GM18511 (cell line): ENCODE results near the gene SCG2.

Experiments
- ATAC-seq: cut with Tn5 transposase; IDR thresholded peaks from one replicate; pipeline ENCODE4 v1.9.1; 2021; ENCODE audit warnings: mild to moderate bottlenecking, moderate library complexity; ENCODE audit not compliant: unreplicated experiment

SCG2 gene

GRCh38 chr2:223578846-223579245 lies 23.3 kb downstream of the SCG2 start:
- ATAC-seq, result no peak

GRCh38 chr2:223576873-223577272 lies 25.3 kb downstream of the SCG2 start:
- no peak for ATAC-seq

DNA sequence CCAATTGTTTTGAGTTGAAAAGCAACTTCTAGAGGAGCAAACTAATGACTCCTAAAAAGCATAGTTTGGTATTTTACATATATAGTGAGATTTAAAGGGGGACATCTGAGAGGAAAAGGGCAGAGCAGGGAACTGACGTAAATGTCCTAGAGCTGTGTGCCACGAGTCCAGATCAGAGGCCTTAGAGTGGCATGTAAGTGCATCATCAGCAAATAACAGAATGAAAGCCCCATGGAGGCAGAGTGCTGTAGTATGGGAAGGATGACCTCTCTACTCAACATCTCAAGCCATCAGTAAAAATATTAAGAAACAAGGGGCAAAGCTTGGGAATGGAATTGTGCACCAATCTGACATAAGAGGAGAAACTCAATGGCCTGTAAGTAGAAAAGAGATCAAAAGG lies 31.4 kb downstream of the SCG2 start:
- no peak for ATAC-seq

- no peak for ATAC-seq
Observed at GRCh38 chr2:223566396-223566795, 35.8 kb downstream of the SCG2 start.

DNA sequence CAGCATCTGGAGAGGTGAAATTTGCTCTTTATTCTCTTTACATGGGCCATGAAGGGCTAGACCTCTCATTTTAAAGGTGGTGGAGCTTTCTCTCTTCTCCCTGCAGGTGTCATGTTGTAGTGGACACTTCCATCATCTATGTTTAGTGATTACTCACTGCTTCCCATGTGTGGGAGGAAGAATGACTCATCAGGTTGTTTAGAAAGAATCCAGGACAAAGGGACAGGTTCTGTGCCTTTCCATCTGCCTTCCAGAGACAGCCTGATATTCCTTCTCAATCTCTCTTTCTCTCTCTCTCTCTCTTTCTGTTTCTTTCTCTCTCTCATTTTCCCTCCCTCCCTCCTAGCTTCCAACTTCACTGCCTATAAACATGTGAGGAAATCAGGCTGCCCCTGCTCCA lies 38.7 kb downstream of the SCG2 start:
- no peak for ATAC-seq

GRCh38 chr2:223562078-223562477 lies 40.1 kb downstream of the SCG2 start:
- no peak for ATAC-seq

GRCh38 chr2:223560749-223561435 lies 41.3 kb downstream of the SCG2 start:
- ATAC-seq, result no peak

GRCh38 chr2:223558970-223559369 lies 43.2 kb downstream of the SCG2 start:
- ATAC-seq, result no peak

DNA sequence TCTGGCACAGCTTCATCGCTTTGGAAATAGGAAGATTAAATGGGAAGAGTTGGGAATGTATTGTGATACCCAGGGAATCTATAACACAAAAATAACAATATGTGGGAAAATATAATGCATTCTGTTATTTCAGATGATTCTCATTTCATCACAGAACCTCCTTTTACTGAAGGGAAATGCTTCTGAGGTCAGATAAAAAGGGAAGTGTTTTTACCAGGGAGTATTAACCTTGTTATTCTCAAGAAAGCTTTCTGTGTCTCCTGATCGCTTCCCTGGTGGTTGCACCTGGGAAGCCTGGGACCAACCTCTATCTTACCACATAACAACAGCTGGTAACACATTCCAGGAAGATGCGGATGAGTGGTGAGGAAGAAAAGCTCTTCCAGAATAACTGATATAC lies 47.2 kb downstream of the SCG2 start:
- ATAC-seq, result no peak

DNA sequence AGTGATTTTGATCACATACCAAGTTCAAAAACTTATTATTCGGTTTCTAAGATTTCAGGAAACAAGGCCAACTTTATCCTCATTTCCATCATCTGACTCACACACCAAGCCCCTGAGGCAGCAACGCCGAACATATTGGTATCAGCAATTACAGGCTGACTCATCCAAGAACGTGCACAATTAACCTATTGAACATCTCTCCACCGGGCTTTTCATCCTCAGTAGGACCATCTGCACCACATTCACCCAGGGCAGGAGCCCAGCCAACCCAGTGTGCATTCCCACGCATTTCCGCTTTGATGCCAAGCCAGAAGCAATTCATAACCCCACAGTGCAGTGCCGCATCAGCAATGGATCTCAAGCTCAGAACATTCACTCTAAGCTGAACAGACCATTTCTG lies 52.9 kb downstream of the SCG2 start:
- ATAC-seq, result no peak

DNA sequence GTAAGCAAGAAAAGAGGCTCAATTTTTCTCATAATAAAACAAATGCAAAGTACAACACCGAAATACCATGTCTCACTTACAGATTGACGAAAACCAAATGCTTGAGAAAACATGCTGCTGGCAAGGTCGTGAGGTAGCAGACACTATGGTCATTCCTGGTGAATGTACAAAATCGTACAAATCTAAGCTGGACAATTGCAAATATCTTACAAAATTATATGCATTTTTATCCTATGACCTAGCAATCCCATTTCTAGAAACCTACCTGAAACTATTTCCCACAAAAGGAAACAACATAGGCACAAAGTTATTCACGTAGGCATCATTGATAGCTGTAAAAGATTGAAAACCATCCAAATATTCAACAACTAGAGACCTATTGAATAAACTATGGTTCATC lies 54.0 kb downstream of the SCG2 start:
- no peak for ATAC-seq
